Activated CD4-positive, alpha-beta memory T cell treated with anti-CD3 and anti-CD28 coated beads, Interleukin-2, amount 10 ng/mL, durations not matched to agents 7 days and 5 days (primary cell): ENCODE results near the gene RABGGTA. TPM values are rescaled to one million over a fixed set of nuclear protein-coding genes. Genes with fewer than 3 reads are reported as not detected.

Experiments used
- CTCF ChIA-PET: fragments of 350-600 bp; sonication (Branson Sonifier 250); formaldehyde crosslinking; loops from one replicate; lab custom pipeline; 2021; ENCODE audit warnings: antibody characterized with exemption, inconsistent platforms; lab: Charles Lee
- POLR2A ChIA-PET: fragments of 350-600 bp; sonication (Branson Sonifier 250); formaldehyde crosslinking; loops from one replicate; lab custom pipeline; 2021; ENCODE audit warnings: antibody characterized with exemption; lab: Charles Lee
- DNase-seq: peaks from one replicate; pipeline ENCODE4 v3.0.0-alpha.2; 2020
- H3K27ac Mint-ChIP-seq: one replicate; pipeline ENCODE4 v1.8.0; 2021; ENCODE audit warnings: mild to moderate bottlenecking, mixed read lengths
- H3K27me3 Mint-ChIP-seq: one replicate; pipeline ENCODE4 v1.8.0; 2021; ENCODE audit warnings: mixed read lengths
- H3K36me3 Mint-ChIP-seq: one replicate; pipeline ENCODE4 v1.8.0; 2021; ENCODE audit warnings: low read depth, mixed read lengths
- H3K4me1 Mint-ChIP-seq: one replicate; pipeline ENCODE4 v1.8.0; 2021; ENCODE audit warnings: mixed read lengths
- H3K4me3 Mint-ChIP-seq: one replicate; pipeline ENCODE4 v1.8.0; 2021; ENCODE audit warnings: mild to moderate bottlenecking, mixed read lengths
- H3K9me3 Mint-ChIP-seq: one replicate; pipeline ENCODE4 v1.8.0; 2021; ENCODE audit warnings: mixed read lengths
- total RNA-seq, 2 experiments: library from RNA; stranded (reverse); gene quantifications; one replicate each; pipeline ENCODE4 v1.2.3, GENCODE V29; 2021

RABGGTA gene
- total RNA-seq, 2 experiments from 2014 or later, result 40.2 to 41.0 TPM

DNA sequence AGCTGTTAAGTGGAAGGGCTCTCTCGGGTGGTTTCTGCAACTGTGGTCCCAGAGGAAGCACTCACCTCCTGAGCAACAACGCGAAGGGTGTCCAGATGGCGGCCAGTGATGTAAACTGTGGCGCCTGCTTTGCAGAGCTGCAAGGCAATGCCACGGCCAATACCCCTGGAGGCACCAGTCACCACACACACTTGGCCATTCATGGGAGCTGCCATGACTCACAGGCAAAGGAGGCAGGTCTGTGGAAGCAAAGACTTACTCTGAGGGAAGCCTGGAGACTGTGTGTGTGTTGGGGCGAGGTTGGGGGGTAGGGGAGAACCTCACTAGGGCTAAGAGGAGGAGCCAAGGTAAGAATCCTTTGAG is 27.5 kb upstream of the RABGGTA start:
- ChIA-PET POLR2A (interaction anchor here (0.6 to 7.3 kb wide), 14 partner anchors 11 to 185 kb away, joined by 3 to 97 read pairs (median 8); partner anchors contain the start of genes CHMP4A, CIDEB, DCAF11 and IPO4), CTCF (interaction anchor here (0.9 to 7.7 kb wide), 12 partner anchors 9 to 138 kb away, joined by 3 to 213 read pairs (median 14); partner anchors contain the start of genes CIDEB, LTB4R, LTB4R2 and MDP1)
- Mint-ChIP-seq H3K4me1 (peaks cover 60% of the 10 kb centered on the region), H3K9me3 (no peaks in the 10 kb centered on the region), H3K4me3 (peak overlapping the region; percentile 84), H3K27ac (peak overlapping the region; percentile 84), H3K36me3 (peaks cover 41% of the 10 kb centered on the region), H3K27me3 (no peaks in the 10 kb centered on the region)
- no peak for DNase-seq

DNA sequence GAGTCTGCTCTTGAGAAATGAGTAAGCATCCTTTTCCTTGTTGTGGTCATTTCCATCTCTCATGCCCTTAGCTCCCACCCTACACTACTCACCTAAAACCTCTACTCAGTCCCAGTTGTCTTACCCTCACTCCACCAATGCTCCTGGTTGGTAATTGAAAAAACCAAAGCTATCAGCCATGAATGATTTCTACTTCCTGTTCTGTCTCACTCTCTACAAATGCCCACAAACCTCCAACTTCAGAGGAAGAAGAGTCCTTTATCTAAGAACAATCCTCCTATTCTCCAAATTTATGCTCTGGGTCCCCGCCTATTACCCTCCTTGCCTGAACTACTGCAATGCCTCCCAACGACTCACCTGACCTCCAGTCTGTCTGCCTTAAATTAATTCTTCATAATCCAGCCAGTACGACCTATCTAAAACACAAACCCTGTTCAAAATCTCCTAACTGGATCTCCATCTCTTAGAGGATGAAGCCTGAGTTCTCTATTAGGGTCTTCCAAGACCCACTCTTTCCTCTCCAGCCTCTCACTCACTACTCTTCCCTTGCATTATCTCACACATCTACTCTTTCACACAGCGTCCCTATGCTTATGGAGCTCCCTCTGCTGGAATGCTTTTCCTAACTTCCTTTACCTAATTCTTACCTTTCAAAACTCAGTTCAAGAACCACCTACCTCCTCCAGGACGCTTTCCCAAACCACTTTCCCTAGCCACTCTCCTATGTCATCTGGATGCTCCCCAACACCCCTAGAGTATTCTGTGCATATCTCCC is 26.0 kb upstream of the RABGGTA start:
- Mint-ChIP-seq H3K4me3 (no peak overlapping the region), H3K9me3 (no peaks in the 10 kb centered on the region), H3K4me1 (peaks cover 54% of the 10 kb centered on the region), H3K36me3 (peaks cover 32% of the 10 kb centered on the region), H3K27me3 (no peaks in the 10 kb centered on the region), H3K27ac (peak overlapping the region; percentile 76)
- ChIA-PET POLR2A (interaction anchor here (0.7 to 7.3 kb wide), 13 partner anchors 13 to 240 kb away, joined by 3 to 97 read pairs (median 7); partner anchors contain the start of genes CHMP4A, CIDEB, DCAF11 and IRF9), CTCF (interaction anchor here (0.5 to 7.7 kb wide), 25 partner anchors 12 to 290 kb away, joined by 3 to 213 read pairs (median 6); partner anchors contain the start of genes CHMP4A, CIDEB, DCAF11 and GMPR2)
- DNase-seq, result no peak

DNA sequence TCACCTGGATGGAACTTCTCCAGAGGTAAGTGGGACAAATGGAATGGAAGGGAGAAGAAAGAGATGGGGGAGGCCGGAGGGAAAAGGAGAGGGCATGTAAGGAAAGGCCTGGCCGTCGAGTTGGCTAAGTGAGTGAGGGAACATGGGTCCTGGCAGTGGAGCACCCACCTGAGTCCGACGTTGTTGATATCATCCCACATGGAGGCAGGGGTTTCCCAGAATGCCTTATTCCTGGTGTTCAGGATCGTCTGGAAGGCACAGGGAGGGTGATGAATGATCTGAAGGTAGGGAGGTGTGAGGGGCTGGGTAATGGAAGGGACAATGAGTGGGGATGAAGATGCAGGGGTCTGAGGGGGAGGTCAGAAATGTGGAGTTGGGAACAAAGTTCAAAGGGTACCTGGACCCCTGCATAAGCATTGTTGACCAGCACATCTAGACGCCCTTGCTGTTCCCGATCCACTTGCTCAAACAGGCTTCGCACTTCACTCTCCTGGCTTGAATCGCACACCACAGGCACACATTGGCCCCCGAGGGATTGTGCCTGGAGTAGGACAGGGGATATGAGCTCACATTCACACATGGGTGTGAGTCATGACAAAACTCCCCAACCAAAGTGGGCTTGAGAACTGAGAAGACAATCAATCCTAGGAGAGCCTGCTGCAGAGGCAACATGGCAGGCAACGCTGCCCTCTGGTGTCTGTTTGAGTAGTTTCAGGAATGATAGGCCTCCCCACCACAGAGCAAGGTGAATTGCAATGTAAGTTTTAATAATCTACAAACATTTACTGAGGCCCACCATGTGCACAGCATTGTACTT is 25.2 kb upstream of the RABGGTA start:
- H3K27me3 Mint-ChIP-seq, result no peaks in the 10 kb centered on the region
- CTCF ChIA-PET, result interaction anchor here (0.5 to 7.7 kb wide), 22 partner anchors 13 to 289 kb away, joined by 3 to 213 read pairs (median 8); partner anchors contain the start of genes CHMP4A, CIDEB, GMPR2 and IRF9
- no peak overlapping the region for H3K4me3 Mint-ChIP-seq
- POLR2A ChIA-PET, result interaction anchor here (0.6 to 7.3 kb wide), 12 partner anchors 14 to 138 kb away, joined by 3 to 97 read pairs (median 6); partner anchors contain the start of genes CHMP4A, CIDEB, IRF9 and LTB4R
- H3K27ac Mint-ChIP-seq, result peak overlapping the region; percentile 76
- H3K4me1 Mint-ChIP-seq, result peaks cover 46% of the 10 kb centered on the region
- peak; percentile 77 for DNase-seq
- H3K9me3 Mint-ChIP-seq, result no peaks in the 10 kb centered on the region
- peaks cover 33% of the 10 kb centered on the region for H3K36me3 Mint-ChIP-seq

DNA sequence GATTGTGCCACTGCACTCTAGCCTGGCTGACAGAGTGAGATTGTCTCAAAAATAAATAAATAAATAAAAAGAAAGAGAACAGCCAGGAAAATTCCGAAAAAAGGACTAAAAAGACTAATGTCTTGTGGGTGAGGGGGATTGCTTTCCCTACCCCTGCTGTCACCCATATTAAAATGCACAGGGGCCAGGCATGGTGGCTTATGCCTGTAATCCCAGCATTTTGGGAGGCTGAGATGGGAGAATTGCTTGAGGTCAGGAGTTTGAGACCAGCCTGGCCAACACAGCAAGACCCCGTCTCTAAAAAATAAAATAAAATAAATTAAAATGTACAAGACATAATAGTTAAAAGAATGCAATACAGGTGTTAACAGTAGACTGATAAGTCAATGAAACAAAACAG is 22.1 kb upstream of the RABGGTA start:
- no peaks in the 10 kb centered on the region for H3K9me3 Mint-ChIP-seq
- ChIA-PET POLR2A (interaction anchor here (1.2 to 2.0 kb wide), 3 partner anchors 23 to 80 kb away, joined by 3 to 6 read pairs (median 5); partner anchors contain the start of genes CHMP4A and RABGGTA), CTCF (interaction anchor here (1.0 to 5.3 kb wide), 5 partner anchors 14 to 51 kb away, joined by 3 to 32 read pairs (median 7); partner anchors contain the start of genes CIDEB, RABGGTA and TINF2)
- H3K36me3 Mint-ChIP-seq, result peaks cover 54% of the 10 kb centered on the region
- H3K4me1 Mint-ChIP-seq, result peaks cover 42% of the 10 kb centered on the region
- H3K27me3 Mint-ChIP-seq, result peaks cover 8% of the 10 kb centered on the region
- H3K27ac Mint-ChIP-seq, result no peak overlapping the region
- no peak for DNase-seq
- H3K4me3 Mint-ChIP-seq, result no peak overlapping the region

DNA sequence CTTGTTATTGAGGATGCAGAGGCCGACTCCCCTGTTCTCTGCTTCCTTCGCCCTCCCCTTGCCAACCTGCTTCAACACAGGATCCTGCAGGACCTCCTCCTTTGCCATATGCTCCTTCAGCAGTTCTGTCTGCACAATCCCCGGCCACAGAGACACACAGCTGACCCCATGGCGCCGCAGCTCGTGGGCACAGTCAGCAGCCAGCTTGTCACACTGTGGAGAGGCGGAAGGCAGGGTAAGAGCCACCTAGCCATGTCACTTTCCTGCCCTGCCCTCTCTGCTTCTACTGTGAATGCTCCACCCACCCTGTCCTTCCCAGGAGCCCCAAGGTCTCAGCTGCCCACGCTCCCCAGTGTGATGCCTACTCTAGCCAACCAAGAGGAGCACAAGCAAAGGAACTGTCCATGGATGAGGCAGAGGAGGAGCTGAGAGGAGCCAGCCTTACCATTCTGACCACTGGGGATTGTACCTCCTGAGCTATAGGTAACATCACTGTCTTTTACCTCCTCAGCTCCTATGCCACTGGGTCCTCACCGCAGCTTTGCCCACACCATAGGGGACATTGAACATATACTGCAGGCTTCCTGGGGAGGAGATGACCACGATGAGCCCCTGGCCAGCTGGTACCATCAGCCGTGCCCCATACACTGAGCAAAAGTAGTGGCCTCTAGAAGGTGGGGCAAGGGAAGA is 20.9 kb upstream of the RABGGTA start:
- Mint-ChIP-seq H3K4me3 (no peak overlapping the region), H3K27me3 (peaks cover 17% of the 10 kb centered on the region), H3K9me3 (no peaks in the 10 kb centered on the region), H3K36me3 (peaks cover 54% of the 10 kb centered on the region), H3K27ac (no peak overlapping the region), H3K4me1 (peaks cover 37% of the 10 kb centered on the region)
- DNase-seq, result no peak
- POLR2A ChIA-PET, result interaction anchor here (0.6 to 2.0 kb wide), 7 partner anchors 18 to 79 kb away, joined by 3 to 6 read pairs (median 3); partner anchors contain the start of genes CHMP4A, RABGGTA and TINF2
- CTCF ChIA-PET, result interaction anchor here (1.0 to 5.3 kb wide), 9 partner anchors 12 to 77 kb away, joined by 3 to 32 read pairs (median 4); partner anchors contain the start of genes CIDEB, MDP1, RABGGTA and TINF2

DNA sequence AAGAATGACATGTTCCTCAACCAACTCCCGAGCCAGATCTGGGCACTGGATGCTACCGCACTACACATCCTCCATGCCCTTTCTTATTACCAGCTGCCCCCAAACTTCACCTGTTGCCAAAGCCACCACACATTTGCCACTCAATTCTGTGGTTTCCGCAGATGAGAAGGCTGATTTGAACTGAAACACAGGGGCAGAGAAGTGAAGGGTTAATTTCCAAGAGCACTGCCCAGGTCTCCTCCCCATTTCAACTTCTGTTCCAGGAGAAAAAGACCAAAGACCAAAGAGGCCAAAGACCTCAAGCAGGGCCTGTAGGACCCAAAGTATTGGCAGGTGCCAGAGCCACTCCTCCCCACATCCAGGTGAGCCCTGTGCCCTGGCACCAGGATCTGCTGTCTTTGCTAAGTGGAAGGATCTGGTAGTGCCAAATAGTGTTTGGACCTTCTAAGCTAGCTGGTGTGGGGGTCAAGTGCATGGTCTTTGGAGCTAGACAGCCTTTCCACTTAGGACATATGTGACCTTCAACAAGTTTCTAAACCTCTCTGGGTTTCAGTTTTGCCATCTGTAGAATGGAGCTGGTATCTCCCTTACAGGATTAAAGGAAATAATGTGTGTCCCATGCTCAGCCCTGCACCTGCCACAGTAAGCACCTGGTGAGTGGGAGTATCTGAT is 20.2 kb upstream of the RABGGTA start:
- ChIA-PET POLR2A (interaction anchor here (0.7 to 3.2 kb wide), 9 partner anchors 12 to 78 kb away, joined by 3 to 16 read pairs (median 5); partner anchors contain the start of genes CHMP4A, RABGGTA and TINF2), CTCF (interaction anchor here (1.3 to 5.3 kb wide), 8 partner anchors 12 to 76 kb away, joined by 3 to 32 read pairs (median 6); partner anchors contain the start of genes CIDEB, MDP1, RABGGTA and TINF2)
- H3K9me3 Mint-ChIP-seq, result no peaks in the 10 kb centered on the region
- peaks cover 52% of the 10 kb centered on the region for H3K36me3 Mint-ChIP-seq
- peaks cover 17% of the 10 kb centered on the region for H3K27me3 Mint-ChIP-seq
- peaks cover 30% of the 10 kb centered on the region for H3K4me1 Mint-ChIP-seq
- no peak overlapping the region for H3K27ac Mint-ChIP-seq
- H3K4me3 Mint-ChIP-seq, result no peak overlapping the region
- DNase-seq, result no peak

DNA sequence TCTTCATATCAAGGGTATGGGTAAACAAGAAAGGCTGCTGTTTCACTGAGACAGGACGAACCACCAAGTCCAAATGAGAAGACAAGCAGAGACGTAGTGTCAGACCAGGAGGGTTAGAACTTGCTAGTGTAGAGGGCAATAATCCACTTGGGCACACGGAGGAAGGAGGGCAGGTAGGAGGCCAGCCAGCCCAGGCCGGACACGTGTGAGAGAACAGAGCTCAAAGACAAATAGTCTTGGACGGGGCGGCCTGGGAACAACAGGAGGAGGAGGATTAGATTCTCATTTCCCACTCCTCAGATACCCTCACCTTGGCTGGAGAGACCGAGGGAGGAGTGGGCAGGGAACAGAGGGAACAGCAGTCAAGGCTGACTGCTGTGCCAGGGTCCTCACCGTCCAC is 19.3 kb upstream of the RABGGTA start:
- CTCF ChIA-PET, result interaction anchor here (0.7 to 5.3 kb wide), 7 partner anchors 11 to 75 kb away, joined by 3 to 32 read pairs (median 4); partner anchors contain the start of genes CIDEB, MDP1 and TINF2
- Mint-ChIP-seq H3K4me1 (peaks cover 23% of the 10 kb centered on the region), H3K4me3 (no peak overlapping the region), H3K27me3 (peaks cover 22% of the 10 kb centered on the region), H3K36me3 (peaks cover 44% of the 10 kb centered on the region), H3K9me3 (no peaks in the 10 kb centered on the region), H3K27ac (no peak overlapping the region)
- no peak for DNase-seq
- POLR2A ChIA-PET, result interaction anchor here (1.0 to 3.2 kb wide), 11 partner anchors 9 to 196 kb away, joined by 3 to 16 read pairs (median 5); partner anchors contain the start of genes CHMP4A, DHRS1, MDP1 and NOP9

DNA sequence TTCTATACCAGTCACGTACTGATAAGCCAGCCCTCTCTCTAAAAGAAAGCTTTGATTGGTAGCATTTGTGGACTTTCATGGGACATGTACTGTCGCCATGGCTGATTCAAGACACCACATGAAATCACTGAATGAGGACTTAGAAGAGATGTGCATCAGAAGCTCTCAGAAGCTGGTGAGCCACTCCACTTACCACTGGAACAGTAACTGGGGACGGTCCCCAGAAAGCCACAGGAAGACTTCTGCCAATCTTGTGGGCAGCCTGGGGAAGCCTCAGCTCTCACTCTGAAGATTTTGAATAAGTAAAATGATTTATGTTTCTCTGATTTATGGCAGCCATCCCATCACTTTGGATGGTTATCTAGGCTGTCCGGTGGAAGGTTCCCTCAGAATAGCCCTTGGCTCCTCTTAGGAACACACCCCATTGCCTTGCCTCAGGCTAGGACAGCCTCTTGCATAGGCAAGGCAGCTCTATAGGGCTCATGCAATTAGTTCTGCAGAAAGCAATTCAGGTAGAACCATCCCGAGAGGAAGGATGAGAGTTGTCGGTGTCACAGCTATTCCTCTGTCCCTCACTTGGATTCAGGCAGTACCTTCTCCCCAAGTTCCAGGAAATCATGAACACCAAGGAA is 18.4 kb upstream of the RABGGTA start:
- Mint-ChIP-seq H3K4me3 (no peak overlapping the region), H3K4me1 (peaks cover 23% of the 10 kb centered on the region), H3K36me3 (peaks cover 37% of the 10 kb centered on the region), H3K9me3 (no peaks in the 10 kb centered on the region), H3K27me3 (peaks cover 22% of the 10 kb centered on the region), H3K27ac (no peak overlapping the region)
- CTCF ChIA-PET, result interaction anchor here (0.7 to 5.3 kb wide), 11 partner anchors 9 to 142 kb away, joined by 3 to 32 read pairs (median 6); partner anchors contain the start of genes CIDEB, DHRS1, LTB4R and MDP1
- peak; percentile 76 for DNase-seq
- POLR2A ChIA-PET, result interaction anchor here (0.7 to 3.2 kb wide), 12 partner anchors 8 to 195 kb away, joined by 3 to 16 read pairs (median 5); partner anchors contain the start of genes CHMP4A, DHRS1, MDP1 and NOP9

DNA sequence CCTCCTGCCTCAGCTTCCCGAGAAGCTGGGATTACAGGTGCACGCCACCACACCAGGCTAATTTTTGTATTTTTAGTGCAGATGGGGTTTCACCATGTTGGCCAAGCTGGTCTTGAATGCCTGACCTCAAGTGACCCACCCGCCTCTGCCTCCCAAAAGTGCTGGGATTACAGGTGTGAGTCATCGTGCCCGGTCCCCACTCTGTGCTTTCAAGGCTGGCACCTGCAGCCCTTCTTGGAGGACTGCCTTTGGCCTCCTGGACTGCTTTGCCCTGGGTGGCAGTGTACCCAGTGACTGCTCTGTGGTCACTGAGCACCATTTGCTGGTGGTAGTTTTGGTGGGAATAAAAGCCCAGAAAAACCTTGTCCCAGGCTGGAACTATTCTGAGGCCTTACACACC is 15.6 kb upstream of the RABGGTA start:
- ChIA-PET POLR2A (interaction anchor here (1.4 kb wide), 2 partner anchors 16 to 33 kb away, joined by 4 to 8 read pairs; partner anchors contain the start of gene RABGGTA), CTCF (interaction anchor here (1.3 kb wide), 1 partner anchor 45 kb away, joined by 4 read pairs; the partner anchor contains the start of gene TINF2)
- H3K9me3 Mint-ChIP-seq, result no peaks in the 10 kb centered on the region
- no peak for DNase-seq
- peaks cover 26% of the 10 kb centered on the region for H3K36me3 Mint-ChIP-seq
- H3K27me3 Mint-ChIP-seq, result peaks cover 22% of the 10 kb centered on the region
- H3K27ac Mint-ChIP-seq, result no peak overlapping the region
- H3K4me3 Mint-ChIP-seq, result no peak overlapping the region
- H3K4me1 Mint-ChIP-seq, result peaks cover 23% of the 10 kb centered on the region

DNA sequence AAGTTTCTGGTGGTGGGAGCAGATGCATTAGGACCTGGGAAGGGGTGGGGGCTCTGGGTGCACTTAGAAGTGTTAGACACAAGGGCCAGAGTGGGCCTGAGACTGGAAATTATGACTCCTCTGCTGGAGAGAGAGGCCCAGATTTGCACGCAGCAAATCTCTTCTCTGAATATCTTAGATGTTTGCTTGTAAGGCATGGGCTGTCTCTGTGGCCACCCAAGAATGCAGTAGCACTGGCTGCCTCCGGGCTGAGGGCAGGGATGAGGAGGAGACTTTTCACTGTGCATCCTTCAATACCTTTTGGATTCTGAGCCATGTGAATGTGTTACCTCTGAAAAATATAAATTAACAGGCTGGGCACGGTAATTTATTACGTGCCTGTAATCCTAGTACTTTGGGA is 14.0 kb upstream of the RABGGTA start:
- ChIA-PET POLR2A (interaction anchor here (1.1 kb wide), 1 partner anchor 170 kb away, joined by 4 read pairs; the partner anchor contains the start of genes DCAF11 and NRL), CTCF (interaction anchor here (0.8 to 1.5 kb wide), 2 partner anchors 23 to 43 kb away, joined by 3 to 4 read pairs; partner anchors contain the start of gene TINF2)
- Mint-ChIP-seq H3K27ac (no peak overlapping the region), H3K36me3 (peaks cover 9% of the 10 kb centered on the region), H3K4me3 (no peak overlapping the region), H3K9me3 (no peaks in the 10 kb centered on the region), H3K4me1 (peaks cover 15% of the 10 kb centered on the region), H3K27me3 (peaks cover 16% of the 10 kb centered on the region)
- no peak for DNase-seq
